Vagina (tissue), 2 donors: ENCODE results near the gene CHMP3. TPM values are rescaled to one million over a fixed set of nuclear protein-coding genes. Genes with fewer than 3 reads are reported as not detected.
"Not testable (repeated sequence)": the region's sequence is repeated elsewhere in the genome, so short reads cannot be mapped to it uniquely, and the experiment has no call there.

ENCODE experiments used
- DNase-seq, 2 donors: peaks; one replicate each; pipeline ENCODE4 v3.0.0-alpha.2; 2017; ENCODE audit errors: extremely low spot score in 2 of 2
- H3K27ac ChIP-seq: fragments of 200-600 bp; sonication (generic); one replicate; pipeline ENCODE4 v1.5.1; 2019
- H3K27me3 ChIP-seq: fragments of 200-600 bp; sonication (generic); one replicate; pipeline ENCODE4 v1.5.1; 2019
- H3K36me3 ChIP-seq, 2 donors: fragments of 200-600 bp; sonication (generic); one replicate each; pipeline ENCODE4 v1.5.1; 2017 to 2019
- H3K4me1 ChIP-seq: fragments of 200-600 bp; sonication (generic); one replicate; pipeline ENCODE4 v1.5.1; 2019
- H3K4me3 ChIP-seq, 2 donors: fragments of 200-600 bp; sonication (generic); 1 replicate in 1 of 2; 2 replicates in 1 of 2; pipeline ENCODE4 v1.5.1; 2016 to 2019
- H3K9me3 ChIP-seq: fragments of 200-600 bp; sonication (generic); one replicate; pipeline ENCODE4 v1.5.1; 2019
- CTCF ChIP-seq, 3 experiments: fragments of 450-650 bp in 2 of 3; fragments of 200-600 bp in 1 of 3; sonication (generic) in 1 of 3; IDR thresholded peaks; one replicate each; pipeline ENCODE4 v1.5.1; 2017 to 2019; ENCODE audit warnings: antibody characterized with exemption in 3 of 3, mild to moderate bottlenecking in 2 of 3, moderate library complexity in 2 of 3
- POLR2A ChIP-seq, 2 donors: fragments of 450-650 bp; IDR thresholded peaks; one replicate each; pipeline ENCODE4 v1.6.1; 2017; ENCODE audit warnings: antibody characterized with exemption in 2 of 2, mild to moderate bottlenecking in 2 of 2, moderate library complexity in 2 of 2
- POLR2AphosphoS5 ChIP-seq, 2 donors: sonication (generic); formaldehyde crosslinking; IDR thresholded peaks; one replicate each; pipeline ENCODE4 v1.9.0; 2017; ENCODE audit warnings: antibody characterized with exemption in 2 of 2, mild to moderate bottlenecking in 2 of 2, low read depth in 1 of 2; ENCODE audit not compliant: insufficient read depth in 1 of 2
- intact Hi-C: fragments of 100-400 bp; cut with DNase I; formaldehyde crosslinking; loops from one replicate; pipeline ENCODE4 v1.15.1; 2023
- total RNA-seq: library from RNA; depleted of rRNA; stranded (reverse); fragments of >200 nt; gene quantifications from one replicate; pipeline ENCODE4 v1.2.3, GENCODE V29; 2016

The CHMP3 gene
- total RNA-seq, 1 donor from 2014 or later, result 49.6 TPM

GRCh38 chr2:86552889-86553288, 10.4 kb downstream of the CHMP3 start:
- intact Hi-C loops, result no loop called here

GRCh38 chr2:86549963-86550725, 13.1 kb downstream of the CHMP3 start:
- H3K27ac ChIP-seq, H3K27me3 ChIP-seq, H3K9me3 ChIP-seq, intact Hi-C loops, H3K4me3 ChIP-seq, DNase-seq, H3K4me1 ChIP-seq: not testable (repeated sequence)
- H3K36me3 ChIP-seq, result peaks cover 0 to 12% of the 10 kb centered on the region in 2 donors

More at GRCh38 chr2:86552889-86553288, 10.4 kb downstream of the CHMP3 start:
- H3K27ac ChIP-seq, result no peak overlapping the region
- TF ChIP-seq CTCF (IDR thresholded peaks at IDR 0.05) (no peak), POLR2A (IDR thresholded peaks at IDR 0.05) (no peak), POLR2AphosphoS5 (IDR thresholded peaks at IDR 0.05; ENCODE audit: insufficient read depth in 1 of 2, low read depth in 1 of 2) (no peak)
- H3K4me1 ChIP-seq, result peaks cover 5% of the 10 kb centered on the region
- H3K27me3 ChIP-seq, result no peaks in the 10 kb centered on the region
- H3K4me3 ChIP-seq, result no peak overlapping the region
- H3K9me3 ChIP-seq, result no peaks in the 10 kb centered on the region
- no peak for DNase-seq
- H3K36me3 ChIP-seq, result peaks cover 0 to 12% of the 10 kb centered on the region in 2 donors

GRCh38 chr2:86549440-86549839, 13.8 kb downstream of the CHMP3 start:
- H3K27ac ChIP-seq, H3K4me3 ChIP-seq, intact Hi-C loops, H3K27me3 ChIP-seq, DNase-seq, H3K4me1 ChIP-seq, H3K9me3 ChIP-seq: not testable (repeated sequence)
- H3K36me3 ChIP-seq, result peaks cover 0 to 12% of the 10 kb centered on the region in 2 donors

- H3K27me3 ChIP-seq, H3K27ac ChIP-seq, H3K4me3 ChIP-seq, DNase-seq, H3K4me1 ChIP-seq, H3K9me3 ChIP-seq, intact Hi-C loops: not testable (repeated sequence)
- peaks cover 0 to 12% of the 10 kb centered on the region in 2 donors for H3K36me3 ChIP-seq
These were observed 14.3 kb downstream of the CHMP3 start for GRCh38 chr2:86548913-86549396.

GRCh38 chr2:86548165-86548912, 14.9 kb downstream of the CHMP3 start:
- H3K27me3 ChIP-seq, H3K4me3 ChIP-seq, intact Hi-C loops, H3K9me3 ChIP-seq, H3K27ac ChIP-seq, H3K4me1 ChIP-seq, DNase-seq: not testable (repeated sequence)
- H3K36me3 ChIP-seq, result peaks cover 0 to 12% of the 10 kb centered on the region in 2 donors

- intact Hi-C loops, H3K27me3 ChIP-seq, DNase-seq: not testable (repeated sequence)
These were observed 17.8 kb downstream of the CHMP3 start for GRCh38 chr2:86545296-86545924.

GRCh38 chr2:86544278-86545099, 18.8 kb downstream of the CHMP3 start:
- DNase-seq, result not testable (repeated sequence)

More at GRCh38 chr2:86545296-86545924, 17.8 kb downstream of the CHMP3 start:
- not testable (repeated sequence) for H3K9me3 ChIP-seq, H3K27ac ChIP-seq, H3K4me3 ChIP-seq, H3K4me1 ChIP-seq
- peaks cover 0 to 12% of the 10 kb centered on the region in 2 donors for H3K36me3 ChIP-seq

More at GRCh38 chr2:86544278-86545099, 18.8 kb downstream of the CHMP3 start:
- H3K4me1 ChIP-seq, intact Hi-C loops, H3K36me3 ChIP-seq, H3K27me3 ChIP-seq, H3K27ac ChIP-seq, H3K4me3 ChIP-seq, H3K9me3 ChIP-seq: not testable (repeated sequence)
